Measurements from ENCODE around the gene TULP4. TPM values are rescaled to one million over a fixed set of nuclear protein-coding genes. Genes with fewer than 3 reads are reported as not detected.

TULP4 gene
- total RNA-seq, 1 donor from 2014 or later, result 100 TPM

DNA sequence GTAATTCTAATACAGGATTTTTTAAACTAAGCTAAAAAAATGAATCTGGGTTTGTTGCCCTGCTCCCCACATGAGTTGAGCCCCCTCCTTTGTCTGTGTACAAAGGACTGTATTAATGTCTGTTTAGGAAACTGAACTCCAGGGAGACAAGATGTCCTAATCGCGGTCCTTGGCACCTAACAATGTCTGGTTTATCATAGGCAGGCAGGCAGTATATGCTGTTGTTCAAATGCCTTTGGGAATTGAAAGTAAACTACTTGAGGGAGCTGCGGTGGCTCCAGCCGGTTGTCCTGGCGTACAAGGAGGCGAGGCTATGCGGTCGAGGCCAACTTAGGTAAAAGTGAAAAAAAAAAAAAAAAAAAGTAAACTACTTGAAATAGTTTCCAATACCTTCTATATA is 98.5 kb downstream of the TULP4 start:
- Mint-ChIP-seq H3K9me3 (ENCODE audit: unreplicated experiment) (no peaks in the 10 kb centered on the region), H3K27ac (ENCODE audit: unreplicated experiment) (no peak overlapping the region), H3K27me3 (ENCODE audit: unreplicated experiment) (no peaks in the 10 kb centered on the region), H3K36me3 (ENCODE audit: unreplicated experiment) (peaks cover 16% of the 10 kb centered on the region), H3K4me3 (ENCODE audit: unreplicated experiment) (no peak overlapping the region), H3K4me1 (ENCODE audit: unreplicated experiment) (peaks cover 28% of the 10 kb centered on the region)
- TF ChIP-seq, protein P1, sequence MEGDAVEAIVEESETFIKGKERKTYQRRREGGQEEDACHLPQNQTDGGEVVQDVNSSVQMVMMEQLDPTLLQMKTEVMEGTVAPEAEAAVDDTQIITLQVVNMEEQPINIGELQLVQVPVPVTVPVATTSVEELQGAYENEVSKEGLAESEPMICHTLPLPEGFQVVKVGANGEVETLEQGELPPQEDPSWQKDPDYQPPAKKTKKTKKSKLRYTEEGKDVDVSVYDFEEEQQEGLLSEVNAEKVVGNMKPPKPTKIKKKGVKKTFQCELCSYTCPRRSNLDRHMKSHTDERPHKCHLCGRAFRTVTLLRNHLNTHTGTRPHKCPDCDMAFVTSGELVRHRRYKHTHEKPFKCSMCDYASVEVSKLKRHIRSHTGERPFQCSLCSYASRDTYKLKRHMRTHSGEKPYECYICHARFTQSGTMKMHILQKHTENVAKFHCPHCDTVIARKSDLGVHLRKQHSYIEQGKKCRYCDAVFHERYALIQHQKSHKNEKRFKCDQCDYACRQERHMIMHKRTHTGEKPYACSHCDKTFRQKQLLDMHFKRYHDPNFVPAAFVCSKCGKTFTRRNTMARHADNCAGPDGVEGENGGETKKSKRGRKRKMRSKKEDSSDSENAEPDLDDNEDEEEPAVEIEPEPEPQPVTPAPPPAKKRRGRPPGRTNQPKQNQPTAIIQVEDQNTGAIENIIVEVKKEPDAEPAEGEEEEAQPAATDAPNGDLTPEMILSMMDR (IDR thresholded peaks at IDR 0.05), result no peak
- DNase-seq (ENCODE audit: extremely low spot score, unreplicated experiment), result no peak

DNA sequence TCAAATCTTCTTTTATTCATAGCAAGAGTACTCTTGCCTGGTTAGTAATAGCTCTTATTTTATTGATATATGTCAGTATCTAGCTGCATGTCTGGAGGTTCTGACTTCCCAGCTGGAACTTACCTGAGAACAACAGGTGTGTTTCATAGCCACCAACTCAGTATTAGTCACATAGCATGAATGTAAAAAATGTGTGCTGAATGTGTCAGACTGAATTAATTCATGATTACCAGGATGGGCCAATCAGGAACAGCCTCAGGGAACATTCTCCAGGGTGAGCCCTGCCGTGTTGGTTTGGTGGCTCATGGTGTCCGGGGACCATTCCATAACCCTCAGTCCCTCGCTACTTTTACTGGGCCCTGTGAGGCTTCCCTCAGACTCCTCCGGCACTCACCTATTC is 99.7 kb downstream of the TULP4 start:
- Mint-ChIP-seq H3K4me1 (ENCODE audit: unreplicated experiment) (peaks cover 33% of the 10 kb centered on the region), H3K4me3 (ENCODE audit: unreplicated experiment) (no peak overlapping the region), H3K36me3 (ENCODE audit: unreplicated experiment) (peaks cover 17% of the 10 kb centered on the region), H3K9me3 (ENCODE audit: unreplicated experiment) (no peaks in the 10 kb centered on the region), H3K27ac (ENCODE audit: unreplicated experiment) (no peak overlapping the region), H3K27me3 (ENCODE audit: unreplicated experiment) (no peaks in the 10 kb centered on the region)
- TF ChIP-seq, protein P1 (IDR thresholded peaks at IDR 0.05), result no peak
- DNase-seq (ENCODE audit: extremely low spot score, unreplicated experiment), result no peak

DNA sequence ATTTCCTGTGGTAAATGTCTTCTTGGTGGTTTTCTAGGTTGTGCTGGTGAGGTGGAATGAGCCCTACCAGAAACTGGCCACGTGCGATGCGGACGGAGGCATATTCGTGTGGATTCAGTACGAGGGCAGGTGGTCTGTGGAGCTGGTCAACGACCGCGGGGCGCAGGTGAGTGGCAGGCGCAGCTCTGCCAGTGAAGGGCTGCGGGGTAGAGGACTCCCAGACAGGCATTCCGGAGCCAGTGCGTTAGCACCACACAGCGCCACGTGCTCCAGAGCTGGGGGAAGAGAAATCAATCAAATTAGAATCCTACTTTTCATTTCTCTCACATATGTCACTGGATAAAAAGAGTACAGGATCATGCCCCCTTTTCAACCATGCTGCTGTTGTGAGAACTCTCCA is 100.8 kb downstream of the TULP4 start:
- H3K4me1 Mint-ChIP-seq (ENCODE audit: unreplicated experiment), result peaks cover 41% of the 10 kb centered on the region
- TF ChIP-seq, protein P1 (IDR thresholded peaks at IDR 0.05), result no peak
- no peaks in the 10 kb centered on the region for H3K9me3 Mint-ChIP-seq (ENCODE audit: unreplicated experiment)
- H3K36me3 Mint-ChIP-seq (ENCODE audit: unreplicated experiment), result peaks cover 17% of the 10 kb centered on the region
- no peak overlapping the region for H3K4me3 Mint-ChIP-seq (ENCODE audit: unreplicated experiment)
- H3K27ac Mint-ChIP-seq (ENCODE audit: unreplicated experiment), result no peak overlapping the region
- H3K27me3 Mint-ChIP-seq (ENCODE audit: unreplicated experiment), result no peaks in the 10 kb centered on the region
- no peak for DNase-seq (ENCODE audit: extremely low spot score, unreplicated experiment)

DNA sequence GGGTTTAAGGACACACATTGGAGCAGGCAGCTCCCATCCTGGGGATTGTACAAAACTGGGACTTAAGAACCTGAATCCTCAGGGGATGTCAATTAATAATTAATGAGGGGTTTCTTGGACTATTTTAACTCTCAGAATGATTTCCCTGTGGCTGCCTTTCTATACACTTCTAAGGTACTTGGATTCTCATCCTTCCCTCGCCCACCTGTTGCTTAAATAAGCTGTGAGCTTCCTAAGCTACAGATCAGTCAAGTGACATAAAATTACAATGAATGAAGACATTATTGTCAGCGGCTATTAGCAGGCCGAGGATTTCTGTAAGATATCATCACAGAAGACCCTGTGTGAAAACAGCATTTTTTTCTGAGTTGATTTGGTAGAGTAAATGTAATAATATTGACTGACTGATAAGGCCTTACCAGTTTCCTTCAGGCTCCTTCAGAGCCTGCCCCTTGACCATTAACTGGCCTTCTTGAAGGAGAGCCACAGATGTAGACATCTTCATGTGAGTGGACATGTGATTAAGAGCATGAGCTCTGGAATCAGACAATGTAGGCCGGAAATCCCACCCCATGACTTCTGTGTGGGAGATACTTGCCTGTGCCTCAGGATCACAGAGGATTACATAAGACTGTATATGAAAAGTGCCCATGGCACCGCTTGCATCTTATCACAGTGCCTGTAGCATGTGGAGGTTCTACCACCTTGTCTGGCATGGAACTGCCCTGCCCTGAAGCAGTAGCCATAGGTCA is 101.7 kb downstream of the TULP4 start:
- Mint-ChIP-seq H3K36me3 (ENCODE audit: unreplicated experiment) (peaks cover 17% of the 10 kb centered on the region), H3K9me3 (ENCODE audit: unreplicated experiment) (no peaks in the 10 kb centered on the region)

DNA sequence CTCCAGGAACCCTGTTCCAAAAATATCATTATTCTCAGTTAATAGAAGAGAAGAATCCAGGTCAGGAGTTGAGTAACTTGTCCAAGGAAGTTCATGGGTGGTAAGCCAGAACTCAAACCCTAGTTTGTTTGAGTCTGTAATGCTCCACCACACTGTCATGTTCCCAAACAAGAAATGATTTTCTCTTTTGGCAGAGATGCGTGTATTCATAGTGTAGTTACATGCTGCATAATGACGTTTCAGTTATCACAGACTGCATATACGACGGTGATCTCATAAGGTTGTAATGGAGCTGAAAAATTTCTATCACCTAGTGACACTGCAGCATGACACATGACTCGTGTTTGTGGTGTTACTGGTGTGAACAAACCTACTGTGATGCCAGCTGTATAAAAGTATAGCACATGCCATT is 102.6 kb downstream of the TULP4 start:
- peaks cover 28% of the 10 kb centered on the region for H3K4me1 Mint-ChIP-seq (ENCODE audit: unreplicated experiment)
- peaks cover 20% of the 10 kb centered on the region for H3K36me3 Mint-ChIP-seq (ENCODE audit: unreplicated experiment)

More for the DNA sequence above, 101.7 kb downstream of the TULP4 start:
- Mint-ChIP-seq H3K4me3 (ENCODE audit: unreplicated experiment) (no peak overlapping the region), H3K27me3 (ENCODE audit: unreplicated experiment) (no peaks in the 10 kb centered on the region), H3K27ac (ENCODE audit: unreplicated experiment) (no peak overlapping the region), H3K4me1 (ENCODE audit: unreplicated experiment) (peaks cover 32% of the 10 kb centered on the region)
- TF ChIP-seq, protein P1 (IDR thresholded peaks at IDR 0.05), result no peak
- DNase-seq (ENCODE audit: extremely low spot score, unreplicated experiment), result no peak

More for the DNA sequence above, 102.6 kb downstream of the TULP4 start:
- H3K9me3 Mint-ChIP-seq (ENCODE audit: unreplicated experiment), result peaks cover 4% of the 10 kb centered on the region
- TF ChIP-seq, protein P1 (IDR thresholded peaks at IDR 0.05), result no peak
- no peak for DNase-seq (ENCODE audit: extremely low spot score, unreplicated experiment)
- no peak overlapping the region for H3K4me3 Mint-ChIP-seq (ENCODE audit: unreplicated experiment)
- H3K27ac Mint-ChIP-seq (ENCODE audit: unreplicated experiment), result no peak overlapping the region
- no peaks in the 10 kb centered on the region for H3K27me3 Mint-ChIP-seq (ENCODE audit: unreplicated experiment)

Measured in osteocyte (in vitro differentiated cells).